ENCODE measurements around the gene MTR.

GRCh38 chr1:236916131-236916800 is 121.2 kb downstream of the MTR start:
- no peak for TF ChIP-seq CTCF (conservative IDR thresholded peaks at IDR 0.05 in 1 of 2, IDR thresholded peaks at IDR 0.05 in 1 of 2; ENCODE audit: extremely low read depth in 1 of 2, insufficient read depth in 1 of 2, low read depth in 1 of 2, low read length in 2 of 2)
- no peak for TF ChIP-seq EZH2 (IDR thresholded peaks at IDR 0.05; ENCODE audit: borderline replicate concordance, low read length)

Measured in mammary epithelial cell (primary cell).